Neural cell (in vitro differentiated cells): ENCODE results near the gene LLGL2.

ENCODE experiments used
- CTCF ChIP-seq: fragments of 450-650 bp; IDR thresholded peaks from 2 replicates; pipeline ENCODE4 v1.5.1; 2014; ENCODE audit warnings: antibody characterized with exemption, mild to moderate bottlenecking, moderate library complexity; ENCODE audit not compliant: poor library complexity, severe bottlenecking
- EP300 ChIP-seq: fragments of 450-650 bp; conservative IDR thresholded peaks from 2 replicates; pipeline ENCODE4 v1.6.1; 2014; ENCODE audit warnings: antibody characterized with exemption, mild to moderate bottlenecking, moderate library complexity; ENCODE audit not compliant: poor library complexity, severe bottlenecking
- EZH2 ChIP-seq: fragments of 200-600, 300-800 bp; shearing (Covaris generic), sonication (generic); IDR thresholded peaks from 2 replicates; pipeline ENCODE4 v1.6.1; 2014; ENCODE audit warnings: antibody characterized with exemption, low read length, borderline replicate concordance, mild to moderate bottlenecking; ENCODE audit not compliant: insufficient read depth, poor library complexity, severe bottlenecking
- POLR2AphosphoS5 ChIP-seq: IDR thresholded peaks from 2 replicates; pipeline ENCODE4 v1.6.1; 2012

- no peak for TF ChIP-seq EP300
- TF ChIP-seq CTCF: no peak
- no peak for TF ChIP-seq POLR2AphosphoS5
- no peak for TF ChIP-seq EZH2
Observed at GRCh38 chr17:75559958-75560533, 34.5 kb downstream of the LLGL2 start.
